ENCODE results near the gene UBE2H.

The UBE2H gene

DNA sequence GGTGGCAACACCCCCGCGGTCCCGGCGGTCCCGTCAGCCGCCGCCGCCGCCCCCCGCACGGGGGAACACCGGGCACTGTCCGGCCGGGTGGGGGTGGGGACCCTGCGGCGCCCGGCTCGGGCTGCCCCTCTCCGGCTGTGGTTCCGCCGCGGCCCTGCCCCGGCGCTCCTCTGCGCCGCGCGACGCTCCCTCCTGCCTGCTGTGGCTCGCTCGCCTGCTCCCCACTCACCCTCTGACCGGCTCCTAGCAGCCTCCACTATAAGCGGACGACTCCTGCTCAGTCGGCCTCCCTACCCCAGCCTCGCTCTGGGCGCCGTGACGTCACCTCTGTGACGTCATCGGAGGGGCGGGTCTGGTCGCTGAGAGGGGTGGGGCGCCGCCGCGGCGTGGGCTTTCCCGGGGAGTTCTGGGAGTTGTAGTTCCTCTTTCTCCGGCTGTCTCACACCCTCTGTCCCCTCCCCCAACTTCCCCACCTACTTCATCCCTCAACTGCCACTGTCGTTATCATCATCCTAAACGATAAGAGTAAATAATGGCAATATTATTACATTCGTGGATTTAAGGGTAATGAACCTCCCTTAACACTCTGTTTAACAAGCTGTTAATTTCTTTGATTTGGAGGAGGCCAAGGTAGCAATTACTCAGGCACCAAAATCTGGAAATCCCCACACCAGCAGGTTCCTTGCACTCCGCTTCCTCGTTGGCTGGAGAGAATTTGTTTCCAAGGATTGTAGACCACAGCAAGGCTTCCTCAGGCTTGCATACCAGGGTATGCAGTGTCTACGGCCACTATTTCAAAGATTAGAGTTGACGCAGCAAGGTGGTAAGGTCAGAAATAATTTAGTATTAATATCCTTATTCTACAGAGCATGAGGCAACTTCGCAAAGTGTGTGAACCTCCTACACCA, at the start of gene UBE2H:
Gene UBE2H (minus strand): TSS at position 308 of the 908 bp plus-strand sequence. CDS start 405 bp downstream, outside the sequence.
- TF ChIP-seq SUZ12 (IDR thresholded peaks at IDR 0.05), result no peak
- TF ChIP-seq LEF1 (IDR thresholded peaks at IDR 0.05; ENCODE audit: borderline replicate concordance), result no peak
- TF ChIP-seq, protein P1, sequence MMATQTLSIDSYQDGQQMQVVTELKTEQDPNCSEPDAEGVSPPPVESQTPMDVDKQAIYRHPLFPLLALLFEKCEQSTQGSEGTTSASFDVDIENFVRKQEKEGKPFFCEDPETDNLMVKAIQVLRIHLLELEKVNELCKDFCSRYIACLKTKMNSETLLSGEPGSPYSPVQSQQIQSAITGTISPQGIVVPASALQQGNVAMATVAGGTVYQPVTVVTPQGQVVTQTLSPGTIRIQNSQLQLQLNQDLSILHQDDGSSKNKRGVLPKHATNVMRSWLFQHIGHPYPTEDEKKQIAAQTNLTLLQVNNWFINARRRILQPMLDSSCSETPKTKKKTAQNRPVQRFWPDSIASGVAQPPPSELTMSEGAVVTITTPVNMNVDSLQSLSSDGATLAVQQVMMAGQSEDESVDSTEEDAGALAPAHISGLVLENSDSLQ (IDR thresholded peaks at IDR 0.05), result no peak
- TF ChIP-seq FOXK2 (IDR thresholded peaks at IDR 0.05), result no peak
- TF ChIP-seq CTBP1 (IDR thresholded peaks at IDR 0.05; ENCODE audit: borderline replicate concordance), result no peak
- TF ChIP-seq FOXM1 (IDR thresholded peaks at IDR 0.05; ENCODE audit: borderline replicate concordance), result no peak
- TF ChIP-seq BHLHE40 (IDR thresholded peaks at IDR 0.05; ENCODE audit: borderline replicate concordance), result no peak
- no peak for TF ChIP-seq L3MBTL2 (conservative IDR thresholded peaks at IDR 0.05)
- no peak for TF ChIP-seq SP1 (IDR thresholded peaks at IDR 0.05)
- TF ChIP-seq TARDBP (IDR thresholded peaks at IDR 0.05), result no peak
- TF ChIP-seq HDGF (IDR thresholded peaks at IDR 0.05; ENCODE audit: borderline replicate concordance), result no peak
- TF ChIP-seq FOXA1 (IDR thresholded peaks at IDR 0.05), result no peak
- no peak for TF ChIP-seq ELF4 (IDR thresholded peaks at IDR 0.05)
- TF ChIP-seq ARNT (IDR thresholded peaks at IDR 0.05), result no peak
- no peak for TF ChIP-seq ZNF384 (IDR thresholded peaks at IDR 0.05)
- TF ChIP-seq NFRKB (IDR thresholded peaks at IDR 0.05), result no peak
- POLR2A ChIA-PET, result no interaction called here
- CTCF ChIA-PET, result no interaction called here
- peak; percentile 96 for DNase-seq (ENCODE audit: extremely low spot score)

DNA sequence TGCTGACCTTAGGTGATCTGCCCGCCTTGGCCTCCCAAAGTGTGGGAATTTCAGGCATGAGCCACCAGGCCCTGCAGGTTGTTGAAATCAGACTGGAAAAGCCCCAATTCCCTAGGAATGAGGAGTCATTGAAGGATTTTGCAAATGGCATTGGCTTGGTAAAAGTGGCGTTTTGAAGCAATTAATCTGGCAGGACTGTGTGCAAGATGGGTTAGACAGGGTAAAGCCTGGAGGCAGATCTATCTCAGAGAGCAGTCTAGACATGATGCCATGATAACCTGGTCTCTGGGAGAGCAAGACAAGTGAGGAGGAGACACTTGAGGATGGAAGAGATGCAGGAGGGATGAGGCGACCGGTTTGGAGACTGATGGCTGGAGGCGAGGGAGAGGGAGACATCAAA, 45.7 kb upstream of the UBE2H start:
- TF ChIP-seq, protein P1 (IDR thresholded peaks at IDR 0.05), result no peak
- TF ChIP-seq HDGF (IDR thresholded peaks at IDR 0.05; ENCODE audit: borderline replicate concordance), result no peak
- TF ChIP-seq ARNT (IDR thresholded peaks at IDR 0.05), result no peak
- no peak for TF ChIP-seq TARDBP (IDR thresholded peaks at IDR 0.05)
- TF ChIP-seq LEF1 (IDR thresholded peaks at IDR 0.05; ENCODE audit: borderline replicate concordance), result no peak
- no peak for TF ChIP-seq FOXA1 (IDR thresholded peaks at IDR 0.05)
- TF ChIP-seq NFRKB (IDR thresholded peaks at IDR 0.05), result no peak
- TF ChIP-seq FOXM1 (IDR thresholded peaks at IDR 0.05; ENCODE audit: borderline replicate concordance), result no peak
- no peak for TF ChIP-seq FOXK2 (IDR thresholded peaks at IDR 0.05)
- TF ChIP-seq ELF4 (IDR thresholded peaks at IDR 0.05), result no peak
- no peak for TF ChIP-seq BHLHE40 (IDR thresholded peaks at IDR 0.05; ENCODE audit: borderline replicate concordance)
- no peak for TF ChIP-seq SUZ12 (IDR thresholded peaks at IDR 0.05)
- no peak for DNase-seq (ENCODE audit: extremely low spot score)
- ChIA-PET POLR2A (no interaction called here), CTCF (interaction anchor here (0.6 kb wide), 1 partner anchor 19 kb away, joined by 4 read pairs; no protein-coding TSS in a partner anchor)

DNA sequence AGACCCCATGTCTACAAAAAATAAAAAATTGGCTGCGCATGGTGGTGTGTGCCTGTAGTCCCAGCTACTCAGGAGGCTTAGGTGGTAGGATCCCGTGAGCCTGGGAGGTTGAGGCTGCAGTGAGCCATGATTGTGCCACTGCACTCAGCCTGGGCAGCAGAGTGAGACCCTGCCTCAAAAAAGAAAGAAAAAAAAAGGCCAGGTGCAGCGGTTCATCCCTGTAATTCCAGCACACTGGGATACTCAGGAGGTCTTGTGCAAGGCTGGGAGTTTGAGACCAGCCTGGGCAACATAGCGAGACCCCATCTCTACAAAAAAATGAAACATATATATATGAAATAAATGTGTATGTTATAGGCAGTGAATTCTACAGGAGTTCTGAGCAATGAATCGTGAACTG, 44.5 kb upstream of the UBE2H start:
- POLR2A ChIA-PET, result no interaction called here
- DNase-seq (ENCODE audit: extremely low spot score), result no peak
- no peak for TF ChIP-seq HDGF (IDR thresholded peaks at IDR 0.05; ENCODE audit: borderline replicate concordance)
- TF ChIP-seq L3MBTL2 (conservative IDR thresholded peaks at IDR 0.05), result no peak
- TF ChIP-seq, protein P1 (IDR thresholded peaks at IDR 0.05), result no peak
- no peak for TF ChIP-seq SP1 (IDR thresholded peaks at IDR 0.05)
- TF ChIP-seq FOXK2 (IDR thresholded peaks at IDR 0.05), result no peak
- no peak for TF ChIP-seq CTBP1 (IDR thresholded peaks at IDR 0.05; ENCODE audit: borderline replicate concordance)
- no peak for TF ChIP-seq TARDBP (IDR thresholded peaks at IDR 0.05)
- TF ChIP-seq FOXM1 (IDR thresholded peaks at IDR 0.05; ENCODE audit: borderline replicate concordance), result no peak
- no peak for TF ChIP-seq ARNT (IDR thresholded peaks at IDR 0.05)
- TF ChIP-seq ZNF384 (IDR thresholded peaks at IDR 0.05), result no peak
- no peak for TF ChIP-seq SUZ12 (IDR thresholded peaks at IDR 0.05)
- TF ChIP-seq NFRKB (IDR thresholded peaks at IDR 0.05), result no peak
- TF ChIP-seq LEF1 (IDR thresholded peaks at IDR 0.05; ENCODE audit: borderline replicate concordance), result no peak
- TF ChIP-seq FOXA1 (IDR thresholded peaks at IDR 0.05), result no peak
- TF ChIP-seq BHLHE40 (IDR thresholded peaks at IDR 0.05; ENCODE audit: borderline replicate concordance), result no peak
- TF ChIP-seq ELF4 (IDR thresholded peaks at IDR 0.05), result no peak
- CTCF ChIA-PET, result no interaction called here

DNA sequence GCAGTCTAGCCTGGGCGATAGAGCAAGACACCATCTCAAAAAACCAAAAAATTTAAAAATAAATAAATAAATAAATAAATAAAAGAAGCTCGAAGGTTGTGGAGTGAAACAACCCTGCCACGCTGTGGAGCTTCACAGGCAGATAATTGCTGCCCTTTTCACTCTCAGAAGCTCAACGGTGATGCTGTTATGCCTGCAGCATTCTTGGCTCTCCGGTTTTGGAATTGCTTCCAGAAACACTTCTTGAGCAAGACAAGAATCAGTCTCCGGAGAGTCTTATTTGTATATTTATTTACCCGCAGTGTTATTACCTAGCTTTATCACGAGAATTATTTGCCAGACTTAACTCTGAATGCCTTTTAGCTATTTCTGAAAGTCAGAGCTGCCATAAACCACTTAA, 40.5 kb upstream of the UBE2H start:
- ChIA-PET CTCF (interaction anchor here (1.5 kb wide), 1 partner anchor 164 kb away, joined by 5 read pairs; no protein-coding TSS in a partner anchor), POLR2A (no interaction called here)
- no peak for DNase-seq (ENCODE audit: extremely low spot score)
- no peak for TF ChIP-seq FOXK2 (IDR thresholded peaks at IDR 0.05)
- TF ChIP-seq ELF4 (IDR thresholded peaks at IDR 0.05), result no peak
- no peak for TF ChIP-seq SUZ12 (IDR thresholded peaks at IDR 0.05)
- no peak for TF ChIP-seq CTBP1 (IDR thresholded peaks at IDR 0.05; ENCODE audit: borderline replicate concordance)
- no peak for TF ChIP-seq TARDBP (IDR thresholded peaks at IDR 0.05)
- TF ChIP-seq, protein P1 (IDR thresholded peaks at IDR 0.05), result no peak

DNA sequence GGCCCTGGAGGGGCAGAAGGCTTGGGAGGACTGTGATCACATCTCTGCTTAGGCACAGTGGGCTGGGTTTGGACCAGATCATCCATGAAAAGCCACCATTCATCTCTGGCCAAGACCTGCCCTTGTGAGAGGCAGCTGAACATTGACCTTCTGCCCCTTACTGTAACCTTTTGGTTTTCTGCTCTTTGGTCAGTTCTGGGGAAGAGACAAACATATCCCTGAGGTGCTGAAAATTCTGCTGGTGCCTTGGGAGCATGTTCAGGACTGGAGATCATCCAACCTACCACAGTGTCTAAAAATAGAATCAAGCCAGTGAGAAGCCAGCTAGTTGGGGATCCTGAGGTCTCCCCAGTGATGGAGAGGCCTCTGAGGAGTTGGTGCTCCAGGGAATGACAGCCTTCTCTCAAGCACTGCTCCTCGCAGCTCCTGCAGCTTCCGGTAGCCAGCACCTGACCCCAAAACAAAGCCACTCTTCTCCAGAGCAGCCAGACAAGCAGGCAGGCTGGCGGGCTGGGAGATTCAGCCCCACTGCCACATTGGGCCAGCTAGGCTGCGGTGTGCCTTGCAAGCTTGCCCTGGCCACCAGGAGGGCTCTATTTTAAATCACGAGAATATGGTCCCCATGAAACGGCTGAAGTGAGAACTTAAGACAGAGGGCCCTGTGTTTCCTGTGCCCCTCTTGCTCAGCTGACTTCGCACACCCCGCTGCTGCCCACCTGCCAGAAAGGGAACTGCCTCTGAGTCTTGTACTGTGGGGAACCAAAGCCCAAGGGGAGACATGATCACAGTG, 37.8 kb upstream of the UBE2H start:
- no peak for TF ChIP-seq FOXM1 (IDR thresholded peaks at IDR 0.05; ENCODE audit: borderline replicate concordance)
- POLR2A ChIA-PET, result no interaction called here
- no peak for DNase-seq (ENCODE audit: extremely low spot score)
- CTCF ChIA-PET, result interaction anchor here (0.6 kb wide), 1 partner anchor 65 kb away, joined by 3 read pairs; no protein-coding TSS in a partner anchor
